GM18519 (cell line): ENCODE results near the gene HSD17B10.
"Not testable (repeated sequence)": the region's sequence is repeated elsewhere in the genome, so short reads cannot be mapped to it uniquely, and the experiment has no call there.

ENCODE experiments used
- ATAC-seq: cut with Tn5 transposase; IDR thresholded peaks from one replicate; pipeline ENCODE4 v1.9.1; 2021; ENCODE audit warnings: mild to moderate bottlenecking, moderate library complexity; ENCODE audit not compliant: unreplicated experiment, low FRiP score

Gene HSD17B10

GRCh38 chrX:53438174-53438831 lies 4.1 kb upstream of the HSD17B10 start:
- no peak for ATAC-seq

GRCh38 chrX:53437206-53437605 lies 3.0 kb upstream of the HSD17B10 start:
- no peak for ATAC-seq

GRCh38 chrX:53435997-53436396 lies 1.8 kb upstream of the HSD17B10 start:
- ATAC-seq, result no peak

- no peak for ATAC-seq
Observed at GRCh38 chrX:53430231-53430630, 3.9 kb downstream of the HSD17B10 start.

GRCh38 chrX:53429755-53430154 lies 4.4 kb downstream of the HSD17B10 start:
- no peak for ATAC-seq

GRCh38 chrX:53422861-53423306 lies 11.3 kb downstream of the HSD17B10 start, which contains the start of gene RIBC1:
Gene RIBC1, plus strand, starts transcription at chrX:53422873. Its CDS starts 3,404 bp downstream, at chrX:53426277.
- ATAC-seq, result no peak

- ATAC-seq, result peak; percentile 92
Observed at GRCh38 chrX:53422086-53422860, 11.9 kb downstream of the HSD17B10 start, which contains the start of gene SMC1A. Gene SMC1A, minus strand, starts transcription at chrX:53422654. Its CDS starts 54 bp downstream, at chrX:53422600.

GRCh38 chrX:53421772-53422085 lies 12.4 kb downstream of the HSD17B10 start:
- no peak for ATAC-seq

GRCh38 chrX:53421125-53421524 lies 13.0 kb downstream of the HSD17B10 start:
- ATAC-seq, result no peak

- ATAC-seq, result not testable (repeated sequence)
Observed at GRCh38 chrX:53420351-53420750, 13.8 kb downstream of the HSD17B10 start.

GRCh38 chrX:53412446-53412845 lies 21.7 kb downstream of the HSD17B10 start:
- ATAC-seq, result no peak

- no peak for ATAC-seq
Observed at GRCh38 chrX:53403535-53403934, 30.6 kb downstream of the HSD17B10 start.

GRCh38 chrX:53398216-53398615 lies 36.0 kb downstream of the HSD17B10 start:
- ATAC-seq, result no peak

GRCh38 chrX:53395605-53396298 lies 38.4 kb downstream of the HSD17B10 start:
- ATAC-seq, result no peak

- ATAC-seq, result no peak
Observed at GRCh38 chrX:53383376-53384076, 50.6 kb downstream of the HSD17B10 start.
